ENCODE measurements around the gene NECTIN2. TPM values are rescaled to one million over a fixed set of nuclear protein-coding genes. Genes with fewer than 3 reads are reported as not detected.

NECTIN2 gene
- 287 and 362 TPM in 2 replicates for total RNA-seq

GRCh38 chr19:44845612-44846454, at the start of gene NECTIN2:
TSS of gene NECTIN2 (plus strand) at chr19:44846297. CDS start at chr19:44846526, 229 bp downstream.

GRCh38 chr19:44808463-44809371, 37.4 kb upstream of the NECTIN2 start, which contains the start of gene BCAM:
TSS of gene BCAM (plus strand) at chr19:44809103. CDS start at chr19:44809125, 22 bp downstream.

GRCh38 chr19:44891016-44891882, 45.2 kb downstream of the NECTIN2 start, which contains the start of gene TOMM40:
TSS of gene TOMM40 (plus strand) at chr19:44891254. CDS start at chr19:44891416, 162 bp downstream.

GRCh38 chr19:44905437-44906160, 59.5 kb downstream of the NECTIN2 start, which contains the start of gene APOE:
TSS of gene APOE (plus strand) at chr19:44905796. CDS start at chr19:44906625, 829 bp downstream.

GRCh38 chr19:44914433-44915206, 68.5 kb downstream of the NECTIN2 start, which contains the start of gene APOC1:
TSS of gene APOC1 (plus strand) at chr19:44914608. CDS start at chr19:44914892, 284 bp downstream.

Other genes with a start within 250 kb of the NECTIN2 start
- 2.9 TPM in 1 of 2 replicates, not detected in the other for gene IGSF23, start 232.7 kb upstream of the NECTIN2 start, total RNA-seq
- 137 and 176 TPM in 2 replicates for gene PVR, start 202.4 kb upstream of the NECTIN2 start, total RNA-seq
- 2.1 and 3.9 TPM in 2 replicates for gene CEACAM19, start 174.8 kb upstream of the NECTIN2 start, total RNA-seq
- gene CEACAM16, start 147.1 kb upstream of the NECTIN2 start, total RNA-seq: not detected in 2 replicates
- 29.3 and 52.2 TPM in 2 replicates for gene BCL3, start 97.6 kb upstream of the NECTIN2 start, total RNA-seq
- 1.3 and 1.8 TPM in 2 replicates for gene CBLC, start 68.4 kb upstream of the NECTIN2 start, total RNA-seq
- gene BCAM, start 37.2 kb upstream of the NECTIN2 start, total RNA-seq: 8.5 and 205 TPM in 2 replicates
- gene TOMM40, start 45.0 kb downstream of the NECTIN2 start, total RNA-seq: 52.9 and 155 TPM in 2 replicates
- gene APOE, start 59.5 kb downstream of the NECTIN2 start, total RNA-seq: 12.2 and 158 TPM in 2 replicates
- 6.2 and 10.8 TPM in 2 replicates for gene APOC1, start 68.3 kb downstream of the NECTIN2 start, total RNA-seq
- not detected in 2 replicates for gene APOC4, start 95.9 kb downstream of the NECTIN2 start, total RNA-seq
- not detected in 2 replicates for gene APOC2, start 99.8 kb downstream of the NECTIN2 start, total RNA-seq
- 127 and 130 TPM in 2 replicates for gene CLPTM1, start 109.1 kb downstream of the NECTIN2 start, total RNA-seq
- 20.0 and 35.9 TPM in 2 replicates for gene RELB, start 155.2 kb downstream of the NECTIN2 start, total RNA-seq
- 16.6 and 28.5 TPM in 2 replicates for gene CLASRP, start 192.7 kb downstream of the NECTIN2 start, total RNA-seq
- gene ZNF296, start 230.2 kb downstream of the NECTIN2 start, total RNA-seq: 1.5 and 1.9 TPM in 2 replicates
- 38.0 and 53.8 TPM in 2 replicates for gene GEMIN7, start 233.0 kb downstream of the NECTIN2 start, total RNA-seq
- gene PPP1R37, start 246.9 kb downstream of the NECTIN2 start, total RNA-seq: 46.3 and 64.8 TPM in 2 replicates

All from mesangial cell (primary cell).